HG03378 (cell line): Measurements from ENCODE around the gene PDK2.
A peak's percentile ranks its signal among the peaks of the same experiment; 100 is the strongest.

Source experiments
- ATAC-seq: cut with Tn5 transposase; IDR thresholded peaks from one replicate; pipeline ENCODE4 v1.9.1; 2021; ENCODE audit warnings: mild to moderate bottlenecking, moderate library complexity; ENCODE audit not compliant: unreplicated experiment

The PDK2 gene

GRCh38 chr17:50078430-50078829 is 16.7 kb upstream of the PDK2 start:
- ATAC-seq: no peak

GRCh38 chr17:50079334-50080095 is 15.6 kb upstream of the PDK2 start:
- no peak for ATAC-seq

GRCh38 chr17:50080096-50080480 is 15.1 kb upstream of the PDK2 start:
- no peak for ATAC-seq

- ATAC-seq: no peak
Observed at GRCh38 chr17:50080827-50081226, 14.3 kb upstream of the PDK2 start.

GRCh38 chr17:50081757-50082156 is 13.4 kb upstream of the PDK2 start:
- no peak for ATAC-seq

- no peak for ATAC-seq
Observed at GRCh38 chr17:50087246-50087911, 7.8 kb upstream of the PDK2 start.

GRCh38 chr17:50087912-50088405 is 7.2 kb upstream of the PDK2 start:
- no peak for ATAC-seq

- ATAC-seq: no peak
Observed at GRCh38 chr17:50088952-50089825, 6.0 kb upstream of the PDK2 start.

- ATAC-seq: no peak
Observed at GRCh38 chr17:50090071-50090470, 5.1 kb upstream of the PDK2 start.

GRCh38 chr17:50090971-50091917 is 3.9 kb upstream of the PDK2 start:
- ATAC-seq: no peak

GRCh38 chr17:50091918-50092285 is 3.2 kb upstream of the PDK2 start:
- ATAC-seq: no peak

- no peak for ATAC-seq
Observed at GRCh38 chr17:50093246-50093645, 1.9 kb upstream of the PDK2 start.

- ATAC-seq: no peak
Observed at GRCh38 chr17:50093807-50094206, 1.3 kb upstream of the PDK2 start.

GRCh38 chr17:50094243-50094752 is 853 bp upstream of the PDK2 start:
- ATAC-seq: peak; percentile 45

GRCh38 chr17:50095626-50096037 is 481 bp downstream of the PDK2 start:
- no peak for ATAC-seq

GRCh38 chr17:50096092-50096491 is 941 bp downstream of the PDK2 start:
- no peak for ATAC-seq

- no peak for ATAC-seq
Observed at GRCh38 chr17:50096758-50097157, 1.6 kb downstream of the PDK2 start.

- no peak for ATAC-seq
Observed at GRCh38 chr17:50097455-50097854, 2.3 kb downstream of the PDK2 start.

- ATAC-seq: no peak
Observed at GRCh38 chr17:50097926-50098325, 2.8 kb downstream of the PDK2 start.

- ATAC-seq: no peak
Observed at GRCh38 chr17:50098583-50098982, 3.4 kb downstream of the PDK2 start.
